GM23338 (cell line): ENCODE measurements around the gene OR2V2. TPM values are rescaled to one million over a fixed set of nuclear protein-coding genes. Genes with fewer than 3 reads are reported as not detected.

Experiments used
- ATAC-seq: fragments of 200-7000 bp; cut with Tn5 transposase; 3 replicates; pipeline ENCODE4 v1.9.1; 2020
- DNase-seq: peaks from one replicate; pipeline ENCODE4 v3.0.0-alpha.2; 2015; ENCODE audit warnings: low spot score
- H2AFZ ChIP-seq: fragments of 200-600 bp; sonication (generic); 2 replicates; pipeline ENCODE4 v1.8.0; 2016; ENCODE audit warnings: antibody characterized with exemption, mild to moderate bottlenecking, moderate library complexity
- H3F3A ChIP-seq: fragments of 200-600 bp; sonication (generic); replicated peaks from 2 replicates; pipeline ENCODE4 v1.8.0; 2017; ENCODE audit warnings: antibody characterized with exemption, mixed run types, low read depth
- H3K27ac ChIP-seq: fragments of 200-600 bp; sonication (generic); 2 replicates; pipeline ENCODE4 v1.6.1; 2016; ENCODE audit warnings: low read depth
- H3K27me3 ChIP-seq: fragments of 200-600 bp; sonication (generic); 2 replicates; pipeline ENCODE4 v1.8.0; 2016; ENCODE audit warnings: mild to moderate bottlenecking, mixed run types, moderate library complexity; ENCODE audit not compliant: insufficient read depth
- H3K36me3 ChIP-seq: fragments of 200-600 bp; sonication (generic); 2 replicates; pipeline ENCODE4 v1.8.0; 2016; ENCODE audit warnings: mild to moderate bottlenecking; ENCODE audit not compliant: insufficient read depth
- H3K4me1 ChIP-seq: fragments of 200-600 bp; sonication (generic); 2 replicates; pipeline ENCODE4 v1.8.0; 2016; ENCODE audit warnings: mild to moderate bottlenecking, moderate library complexity; ENCODE audit not compliant: insufficient read depth
- H3K4me2 ChIP-seq: fragments of 200-600 bp; sonication (generic); 2 replicates; pipeline ENCODE4 v1.7.1; 2017; ENCODE audit warnings: mixed run types
- H3K4me3 ChIP-seq: fragments of 200-600 bp; sonication (generic); 2 replicates; pipeline ENCODE4 v1.6.1; 2016; ENCODE audit warnings: mixed run types
- H3K79me2 ChIP-seq: fragments of 200-600 bp; sonication (generic); replicated peaks from 2 replicates; pipeline ENCODE4 v1.8.0; 2017; ENCODE audit warnings: mild to moderate bottlenecking; ENCODE audit not compliant: insufficient read depth
- H3K9me2 ChIP-seq: fragments of 200-600 bp; sonication (generic); 2 replicates; pipeline ENCODE4 v1.8.0; 2017; ENCODE audit not compliant: insufficient read depth
- H4K20me1 ChIP-seq: fragments of 200-600 bp; sonication (generic); replicated peaks from 2 replicates; pipeline ENCODE4 v1.8.0; 2017; ENCODE audit warnings: mild to moderate bottlenecking; ENCODE audit not compliant: insufficient read depth
- H3K27ac Mint-ChIP-seq: 2 replicates; pipeline ENCODE4 v1.8.0; 2020; ENCODE audit warnings: inconsistent platforms, mild to moderate bottlenecking, moderate library complexity, mixed read lengths
- H3K27me3 Mint-ChIP-seq: 3 replicates; pipeline ENCODE4 v1.8.0; 2022; ENCODE audit warnings: low read depth, mild to moderate bottlenecking, moderate library complexity, mixed read lengths, inconsistent platforms; ENCODE audit not compliant: insufficient read depth, poor library complexity
- H3K36me3 Mint-ChIP-seq: 3 replicates; pipeline ENCODE4 v1.8.0; 2021; ENCODE audit warnings: low read depth, mild to moderate bottlenecking, inconsistent platforms, moderate library complexity, mixed read lengths
- H3K4me1 Mint-ChIP-seq: 3 replicates; pipeline ENCODE4 v1.8.0; 2020; ENCODE audit warnings: mild to moderate bottlenecking, inconsistent platforms, mixed read lengths
- H3K4me3 Mint-ChIP-seq: 3 replicates; pipeline ENCODE4 v1.8.0; 2021; ENCODE audit warnings: moderate library complexity, mild to moderate bottlenecking, inconsistent platforms, mixed read lengths
- H3K9me3 Mint-ChIP-seq: 3 replicates; pipeline ENCODE4 v1.8.0; 2020; ENCODE audit warnings: moderate library complexity, mild to moderate bottlenecking, inconsistent platforms, mixed read lengths
- CREB1 ChIP-seq: fragments of 250-450 bp; sonication (Bioruptor Pico); IDR thresholded peaks from 2 replicates; pipeline ENCODE4 v1.5.0; 2020; ENCODE audit warnings: low read depth, mild to moderate bottlenecking, moderate library complexity
- EZH2 ChIP-seq: fragments of 200-600 bp; sonication (generic); IDR thresholded peaks from one replicate; pipeline ENCODE4 v1.8.0; 2017; ENCODE audit warnings: antibody characterized with exemption, mild to moderate bottlenecking, low read depth; ENCODE audit not compliant: unreplicated experiment
- EZH2phosphoT487 ChIP-seq: fragments of 200-600 bp; sonication (generic); IDR thresholded peaks from one replicate; pipeline ENCODE4 v1.8.1; 2018; ENCODE audit warnings: antibody characterized with exemption; ENCODE audit not compliant: unreplicated experiment
- JUNB ChIP-seq: IDR thresholded peaks from one replicate; pipeline ENCODE4 v1.6.1; 2016; ENCODE audit warnings: antibody characterized with exemption; ENCODE audit not compliant: unreplicated experiment
- NANOG ChIP-seq: IDR thresholded peaks from 2 replicates; pipeline ENCODE4 v1.6.1; 2016; ENCODE audit warnings: antibody characterized with exemption, borderline replicate concordance
- POLR2AphosphoS5 ChIP-seq: IDR thresholded peaks from 2 replicates; pipeline ENCODE4 v1.6.1; 2016; ENCODE audit warnings: antibody characterized with exemption, low read depth
- STAT1 ChIP-seq: IDR thresholded peaks from one replicate; pipeline ENCODE4 v1.6.1; 2016; ENCODE audit warnings: antibody characterized with exemption; ENCODE audit not compliant: unreplicated experiment
- ZNF114 ChIP-seq: fragments of 250-450 bp; sonication (Bioruptor Pico); IDR thresholded peaks from 2 replicates; pipeline ENCODE4 v1.5.0; 2020; ENCODE audit warnings: mild to moderate bottlenecking, moderate library complexity
- ZNF331 ChIP-seq: fragments of 250-450 bp; sonication (Bioruptor Pico); IDR thresholded peaks from 2 replicates; pipeline ENCODE4 v1.5.0; 2020; ENCODE audit warnings: low read depth, mild to moderate bottlenecking, moderate library complexity
- polyA plus RNA-seq: library from polyadenylated mRNA; unstranded; fragments of >200 nt; fragmentation: Nextera tagmentation; extraction: Ambion mirVana; gene quantifications from 2 replicates; pipeline ENCODE4 v1.2.1, GENCODE V29; 2016
- total RNA-seq: library from RNA; depleted of rRNA; stranded (reverse); fragments of >200 nt; shearing (Covaris generic); gene quantifications from 2 replicates; pipeline ENCODE4 v1.2.3, GENCODE V29; 2014
- TF ChIP-seq, protein P1 (sequence below): IDR thresholded peaks from one replicate; pipeline ENCODE4 v1.6.1; 2018; ENCODE audit warnings: antibody characterized with exemption; ENCODE audit not compliant: unreplicated experiment
- TF ChIP-seq, protein P2 (sequence below): IDR thresholded peaks from 2 replicates; pipeline ENCODE4 v1.6.1; 2016; ENCODE audit warnings: antibody characterized with exemption

OR2V2 gene
- total and polyA plus RNA-seq, 2 experiments from 2014 or later, result not detected

DNA sequence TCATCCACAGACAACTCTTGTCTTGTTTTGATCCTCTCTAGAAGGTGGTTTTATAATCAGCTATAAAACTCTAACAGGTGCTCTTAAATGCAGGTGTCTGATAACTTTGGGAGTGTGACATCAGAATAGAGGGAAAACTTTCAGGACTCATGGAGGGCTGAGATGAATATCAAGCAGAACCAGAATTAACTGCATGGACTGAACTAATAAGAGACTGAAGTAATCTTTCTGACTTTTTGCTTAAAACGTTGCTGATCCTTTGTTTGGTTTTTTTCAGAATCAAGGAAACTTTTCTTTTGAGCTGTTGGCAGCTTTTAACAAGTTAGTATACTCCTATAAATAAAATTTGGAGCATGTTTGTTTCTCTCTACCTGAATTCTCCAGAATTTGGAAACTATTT lies 2.3 kb upstream of the OR2V2 start (continued):
- TF ChIP-seq ZNF114 (CRISPR knock-in tag) (no peak), STAT1 (no peak), CREB1 (CRISPR knock-in tag) (no peak)

DNA sequence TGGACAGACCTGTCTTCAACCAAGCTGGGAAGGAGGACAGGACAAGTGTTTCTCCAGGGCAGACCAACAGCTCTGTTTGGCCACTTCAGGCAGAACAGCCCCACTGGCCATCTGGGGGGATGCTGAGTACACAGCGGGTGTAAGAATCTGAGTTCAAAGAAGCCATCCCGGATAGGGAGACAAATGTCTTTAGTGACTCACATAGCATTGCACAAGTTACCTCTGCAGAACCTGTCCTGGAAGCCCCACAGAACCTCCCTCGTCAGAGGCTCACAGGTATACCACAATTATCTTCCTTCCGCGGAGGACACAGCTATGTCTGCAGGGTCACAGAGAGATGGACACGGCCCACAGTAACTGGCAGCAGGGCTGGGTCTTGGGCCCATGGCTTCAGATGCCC lies 2.0 kb downstream of the OR2V2 start:
- peaks cover 28% of the 10 kb centered on the region for H3K4me1 Mint-ChIP-seq
- H3K79me2 ChIP-seq, result no peaks in the 10 kb centered on the region
- ATAC-seq (no peak), DNase-seq (no peak)
- no peaks in the 10 kb centered on the region for H3F3A ChIP-seq
- 0 out of 3 replicates have a peak, but pooled peaks cover 4% of the 10 kb centered on the region for H3K36me3 Mint-ChIP-seq
- no peaks in the 10 kb centered on the region for H3K27me3 ChIP-seq
- peak overlapping the region; percentile 52; the same call in 1 of the 2 replicates for H2AFZ ChIP-seq
- peaks cover 21% of the 10 kb centered on the region; the same call in 1 of the 2 replicates for H3K4me1 ChIP-seq
- no peak overlapping the region for H3K27ac ChIP-seq
- peaks cover 16% of the 10 kb centered on the region for H3K9me3 Mint-ChIP-seq
- H3K9me2 ChIP-seq, result no peaks in the 10 kb centered on the region
- no peak overlapping the region for H3K4me3 ChIP-seq
- H3K27me3 Mint-ChIP-seq, result peaks cover 32% of the 10 kb centered on the region
- H3K27ac Mint-ChIP-seq, result no peak overlapping the region
- H3K36me3 ChIP-seq, result no peaks in the 10 kb centered on the region
- no peak overlapping the region for H3K4me3 Mint-ChIP-seq
- H4K20me1 ChIP-seq, result no peaks in the 10 kb centered on the region
- TF ChIP-seq POLR2AphosphoS5 (no peak), ZNF331 (no peak), NANOG (no peak)
- TF ChIP-seq, protein P1, sequence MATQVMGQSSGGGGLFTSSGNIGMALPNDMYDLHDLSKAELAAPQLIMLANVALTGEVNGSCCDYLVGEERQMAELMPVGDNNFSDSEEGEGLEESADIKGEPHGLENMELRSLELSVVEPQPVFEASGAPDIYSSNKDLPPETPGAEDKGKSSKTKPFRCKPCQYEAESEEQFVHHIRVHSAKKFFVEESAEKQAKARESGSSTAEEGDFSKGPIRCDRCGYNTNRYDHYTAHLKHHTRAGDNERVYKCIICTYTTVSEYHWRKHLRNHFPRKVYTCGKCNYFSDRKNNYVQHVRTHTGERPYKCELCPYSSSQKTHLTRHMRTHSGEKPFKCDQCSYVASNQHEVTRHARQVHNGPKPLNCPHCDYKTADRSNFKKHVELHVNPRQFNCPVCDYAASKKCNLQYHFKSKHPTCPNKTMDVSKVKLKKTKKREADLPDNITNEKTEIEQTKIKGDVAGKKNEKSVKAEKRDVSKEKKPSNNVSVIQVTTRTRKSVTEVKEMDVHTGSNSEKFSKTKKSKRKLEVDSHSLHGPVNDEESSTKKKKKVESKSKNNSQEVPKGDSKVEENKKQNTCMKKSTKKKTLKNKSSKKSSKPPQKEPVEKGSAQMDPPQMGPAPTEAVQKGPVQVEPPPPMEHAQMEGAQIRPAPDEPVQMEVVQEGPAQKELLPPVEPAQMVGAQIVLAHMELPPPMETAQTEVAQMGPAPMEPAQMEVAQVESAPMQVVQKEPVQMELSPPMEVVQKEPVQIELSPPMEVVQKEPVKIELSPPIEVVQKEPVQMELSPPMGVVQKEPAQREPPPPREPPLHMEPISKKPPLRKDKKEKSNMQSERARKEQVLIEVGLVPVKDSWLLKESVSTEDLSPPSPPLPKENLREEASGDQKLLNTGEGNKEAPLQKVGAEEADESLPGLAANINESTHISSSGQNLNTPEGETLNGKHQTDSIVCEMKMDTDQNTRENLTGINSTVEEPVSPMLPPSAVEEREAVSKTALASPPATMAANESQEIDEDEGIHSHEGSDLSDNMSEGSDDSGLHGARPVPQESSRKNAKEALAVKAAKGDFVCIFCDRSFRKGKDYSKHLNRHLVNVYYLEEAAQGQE, result no peak
- H3K4me2 ChIP-seq, result no peak overlapping the region

DNA sequence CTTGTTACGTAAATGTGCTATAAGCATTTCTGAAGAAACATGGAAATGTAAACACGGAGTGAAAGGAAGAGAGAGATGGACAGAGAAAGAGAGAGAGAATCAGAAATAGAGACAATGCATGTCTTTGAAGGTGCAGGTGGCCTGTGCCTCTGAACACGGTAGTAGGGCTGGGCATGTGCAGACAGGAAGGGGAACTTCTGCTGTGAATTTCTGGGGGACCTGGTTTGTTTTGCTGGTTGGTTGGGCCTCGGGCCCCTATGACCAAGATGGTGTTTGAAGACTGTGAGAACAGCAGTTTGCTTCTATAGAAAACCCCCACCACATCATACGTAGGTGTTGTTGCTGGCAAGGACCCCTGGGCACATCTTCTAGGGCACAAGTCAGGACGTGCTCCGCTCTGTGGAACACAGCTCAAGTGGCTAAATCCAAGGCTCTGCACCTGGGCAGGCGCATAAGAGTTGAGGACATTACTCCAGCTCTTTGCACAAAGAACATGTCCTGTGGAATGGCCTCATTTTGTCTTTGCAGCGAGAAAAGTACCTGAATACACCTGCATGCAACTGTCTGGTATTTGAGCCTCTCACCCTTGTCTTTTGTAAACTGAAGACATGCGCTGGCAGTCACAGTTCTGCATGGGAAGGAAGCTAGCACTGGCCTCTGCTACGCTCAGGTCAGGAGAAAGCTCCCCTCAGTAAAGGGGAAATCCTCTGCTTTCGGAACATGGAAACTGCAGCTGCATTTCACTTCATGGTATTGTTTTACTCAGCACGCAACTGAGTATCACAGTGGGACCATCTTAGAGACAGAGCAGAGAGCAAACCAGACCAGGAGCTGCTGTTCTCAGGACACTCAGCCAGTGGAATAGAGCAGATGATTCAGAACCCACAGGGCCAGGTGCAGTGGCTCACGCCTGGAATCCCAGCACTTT lies 2.7 kb downstream of the OR2V2 start:
- peaks cover 15% of the 10 kb centered on the region for H3K9me3 Mint-ChIP-seq
- no peak overlapping the region for H3K4me3 Mint-ChIP-seq
- peaks cover 32% of the 10 kb centered on the region for H3K27me3 Mint-ChIP-seq
- no peak for DNase-seq
- Histone ChIP-seq H3K36me3 (no peaks in the 10 kb centered on the region), H3K27ac (no peak overlapping the region), H3K27me3 (no peaks in the 10 kb centered on the region), H2AFZ (peak overlapping the region; percentile 52; the same call in 1 of the 2 replicates), H3K9me2 (peaks cover 5% of the 10 kb centered on the region), H3K79me2 (no peaks in the 10 kb centered on the region), H3K4me3 (no peak overlapping the region), H3K4me2 (no peak overlapping the region; the same call in 1 of the 2 replicates), H3K4me1 (peaks cover 21% of the 10 kb centered on the region; the same call in 1 of the 2 replicates), H3F3A (no peaks in the 10 kb centered on the region), H4K20me1 (no peaks in the 10 kb centered on the region)
- H3K4me1 Mint-ChIP-seq, result peaks cover 28% of the 10 kb centered on the region
- H3K27ac Mint-ChIP-seq, result no peak overlapping the region
- no peak for ATAC-seq
- 0 out of 3 replicates have a peak, but pooled peaks cover under 1% of the 10 kb centered on the region for H3K36me3 Mint-ChIP-seq
- TF ChIP-seq POLR2AphosphoS5 (no peak), STAT1 (no peak), EZH2 (no peak), EZH2phosphoT487 (no peak), CREB1 (CRISPR knock-in tag) (no peak), ZNF331 (no peak), ZNF114 (CRISPR knock-in tag) (no peak), JUNB (no peak), NANOG (no peak)
- TF ChIP-seq, protein P2, sequence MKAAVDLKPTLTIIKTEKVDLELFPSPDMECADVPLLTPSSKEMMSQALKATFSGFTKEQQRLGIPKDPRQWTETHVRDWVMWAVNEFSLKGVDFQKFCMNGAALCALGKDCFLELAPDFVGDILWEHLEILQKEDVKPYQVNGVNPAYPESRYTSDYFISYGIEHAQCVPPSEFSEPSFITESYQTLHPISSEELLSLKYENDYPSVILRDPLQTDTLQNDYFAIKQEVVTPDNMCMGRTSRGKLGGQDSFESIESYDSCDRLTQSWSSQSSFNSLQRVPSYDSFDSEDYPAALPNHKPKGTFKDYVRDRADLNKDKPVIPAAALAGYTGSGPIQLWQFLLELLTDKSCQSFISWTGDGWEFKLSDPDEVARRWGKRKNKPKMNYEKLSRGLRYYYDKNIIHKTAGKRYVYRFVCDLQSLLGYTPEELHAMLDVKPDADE, result no peak
- TF ChIP-seq, protein P1, result no peak
